Thyroid gland (tissue), 4 donors: Measurements from ENCODE around the gene MCM3AP.

Experiments
- CTCF ChIP-seq, 6 experiments: fragments of 200-600 bp in 3 of 6; fragments of 450-650 bp in 3 of 6; sonication (generic) in 3 of 6; IDR thresholded peaks; one replicate each; pipeline ENCODE4 v1.5.1; 2016 to 2019; ENCODE audit warnings: antibody characterized with exemption in 6 of 6, mild to moderate bottlenecking in 2 of 6, inconsistent platforms in 1 of 6, moderate library complexity in 1 of 6
- POLR2A ChIP-seq, 2 donors: fragments of 450-650 bp; IDR thresholded peaks; one replicate each; pipeline ENCODE4 v1.6.1; 2017; ENCODE audit warnings: antibody characterized with exemption in 2 of 2, mild to moderate bottlenecking in 2 of 2, moderate library complexity in 1 of 2

GRCh38 chr21:46327711-46328110, 42.3 kb upstream of the MCM3AP start:
- no peak for TF ChIP-seq POLR2A (IDR thresholded peaks at IDR 0.05)
- TF ChIP-seq CTCF (IDR thresholded peaks at IDR 0.05) = no peak
